ENCODE measurements around the gene PLA1A.

GRCh38 chr3:119585856-119586570 lies 11.7 kb upstream of the PLA1A start:
- TF ChIP-seq, protein P1, sequence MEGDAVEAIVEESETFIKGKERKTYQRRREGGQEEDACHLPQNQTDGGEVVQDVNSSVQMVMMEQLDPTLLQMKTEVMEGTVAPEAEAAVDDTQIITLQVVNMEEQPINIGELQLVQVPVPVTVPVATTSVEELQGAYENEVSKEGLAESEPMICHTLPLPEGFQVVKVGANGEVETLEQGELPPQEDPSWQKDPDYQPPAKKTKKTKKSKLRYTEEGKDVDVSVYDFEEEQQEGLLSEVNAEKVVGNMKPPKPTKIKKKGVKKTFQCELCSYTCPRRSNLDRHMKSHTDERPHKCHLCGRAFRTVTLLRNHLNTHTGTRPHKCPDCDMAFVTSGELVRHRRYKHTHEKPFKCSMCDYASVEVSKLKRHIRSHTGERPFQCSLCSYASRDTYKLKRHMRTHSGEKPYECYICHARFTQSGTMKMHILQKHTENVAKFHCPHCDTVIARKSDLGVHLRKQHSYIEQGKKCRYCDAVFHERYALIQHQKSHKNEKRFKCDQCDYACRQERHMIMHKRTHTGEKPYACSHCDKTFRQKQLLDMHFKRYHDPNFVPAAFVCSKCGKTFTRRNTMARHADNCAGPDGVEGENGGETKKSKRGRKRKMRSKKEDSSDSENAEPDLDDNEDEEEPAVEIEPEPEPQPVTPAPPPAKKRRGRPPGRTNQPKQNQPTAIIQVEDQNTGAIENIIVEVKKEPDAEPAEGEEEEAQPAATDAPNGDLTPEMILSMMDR (conservative IDR thresholded peaks at IDR 0.05; ENCODE audit: low read depth, low read length), result no peak
- TF ChIP-seq EZH2 (IDR thresholded peaks at IDR 0.05; ENCODE audit: borderline replicate concordance, low read depth, low read length, poor library complexity, severe bottlenecking), result no peak

Data from A673 (cell line).